GM23248 (cell line): ENCODE measurements around the gene LGALS1. TPM values are rescaled to one million over a fixed set of nuclear protein-coding genes. Genes with fewer than 3 reads are reported as not detected.

ENCODE experiments used
- DNase-seq: peaks from one replicate; pipeline ENCODE4 v3.0.0-alpha.2; 2015
- H2AFZ ChIP-seq: fragments of 200-600 bp; sonication (generic); 2 replicates; pipeline ENCODE4 v1.6.1; 2016; ENCODE audit warnings: antibody characterized with exemption
- H3F3A ChIP-seq: fragments of 200-600 bp; sonication (generic); 2 replicates; pipeline ENCODE4 v1.6.1; 2016; ENCODE audit warnings: mild to moderate bottlenecking, antibody characterized with exemption, mixed run types; ENCODE audit not compliant: insufficient read depth
- H3K27ac ChIP-seq: fragments of 200-600 bp; sonication (generic); 2 replicates; pipeline ENCODE4 v1.5.1; 2016; ENCODE audit warnings: mild to moderate bottlenecking
- H3K27me3 ChIP-seq: fragments of 200-600 bp; sonication (generic); replicated peaks from 2 replicates; pipeline ENCODE4 v1.6.1; 2016; ENCODE audit warnings: mild to moderate bottlenecking; ENCODE audit not compliant: insufficient read depth
- H3K36me3 ChIP-seq: fragments of 200-600 bp; sonication (generic); 2 replicates; pipeline ENCODE4 v1.6.1; 2016; ENCODE audit warnings: low read depth, mild to moderate bottlenecking
- H3K4me1 ChIP-seq: fragments of 200-600 bp; sonication (generic); 2 replicates; pipeline ENCODE4 v1.6.1; 2016; ENCODE audit warnings: mild to moderate bottlenecking; ENCODE audit not compliant: insufficient read depth
- H3K4me2 ChIP-seq: fragments of 200-600 bp; sonication (generic); one replicate; pipeline ENCODE4 v1.6.1; 2016; ENCODE audit warnings: mild to moderate bottlenecking; ENCODE audit not compliant: unreplicated experiment
- H3K4me3 ChIP-seq: fragments of 200-600 bp; sonication (generic); 2 replicates; pipeline ENCODE4 v1.5.1; 2016; ENCODE audit warnings: mild to moderate bottlenecking
- H3K79me2 ChIP-seq: fragments of 200-600 bp; sonication (generic); 2 replicates; pipeline ENCODE4 v1.6.1; 2016; ENCODE audit warnings: mild to moderate bottlenecking; ENCODE audit not compliant: insufficient read depth
- H3K9ac ChIP-seq: fragments of 200-600 bp; sonication (generic); 2 replicates; pipeline ENCODE4 v1.6.1; 2016; ENCODE audit warnings: mild to moderate bottlenecking
- H3K9me2 ChIP-seq: fragments of 200-600 bp; sonication (generic); 2 replicates; pipeline ENCODE4 v1.6.1; 2016; ENCODE audit warnings: mixed run types, mild to moderate bottlenecking, moderate library complexity; ENCODE audit not compliant: insufficient read depth
- H3K9me3 ChIP-seq: fragments of 200-600 bp; sonication (generic); one replicate; pipeline ENCODE4 v1.6.1; 2017; ENCODE audit warnings: low read depth
- H4K20me1 ChIP-seq: fragments of 200-600 bp; sonication (generic); 2 replicates; pipeline ENCODE4 v1.6.0; 2016; ENCODE audit not compliant: insufficient read depth
- EZH2 ChIP-seq: fragments of 200-600 bp; sonication (generic); IDR thresholded peaks from 2 replicates; pipeline ENCODE4 v1.6.1; 2018; ENCODE audit warnings: antibody characterized with exemption, mild to moderate bottlenecking; ENCODE audit not compliant: insufficient read depth, poor library complexity, severe bottlenecking
- EZH2phosphoT487 ChIP-seq: fragments of 200-600 bp; sonication (generic); IDR thresholded peaks from 2 replicates; pipeline ENCODE4 v1.6.1; 2018; ENCODE audit warnings: antibody characterized with exemption, moderate library complexity, mild to moderate bottlenecking, low read depth; ENCODE audit not compliant: insufficient read depth
- WGBS, 2 experiments: methylation state at CpG; one replicate each; pipeline ENCODE4 v1.1.6; 2015 to 2017; ENCODE audit warnings: low lambda C conversion rate in 2 of 2, low coverage in 1 of 2; ENCODE audit errors: missing lambda C conversion rate in 2 of 2; 5-methylcytosine and 5-hydroxymethylcytosine counted together
- in situ Hi-C: fragments of 300-500 bp; cut with MboI; formaldehyde crosslinking; loops from 2 replicates; pipeline ENCODE4 v1.15.0; 2020
- polyA plus RNA-seq: library from polyadenylated mRNA; unstranded; fragments of >200 nt; fragmentation: Nextera tagmentation; extraction: Ambion mirVana; gene quantifications from 2 replicates; pipeline ENCODE4 v1.2.1, GENCODE V29; 2016
- total RNA-seq: library from RNA; depleted of rRNA; stranded (reverse); fragments of >200 nt; shearing (Covaris generic); gene quantifications from 2 replicates; pipeline ENCODE4 v1.2.3, GENCODE V29; 2014

LGALS1 gene
- total and polyA plus RNA-seq, 2 experiments from 2014 or later = 5,290 to 6,984 TPM

GRCh38 chr22:37636949-37637273 lies 38.5 kb upstream of the LGALS1 start:
- no peak for TF ChIP-seq EZH2
- TF ChIP-seq EZH2phosphoT487 = no peak
- 64 to 68% methylated on average over 3 of the region's 3 CpGs for WGBS, 2 experiments
- DNase-seq = no peak
- no peaks in the 10 kb centered on the region for H3K36me3 ChIP-seq
- H2AFZ ChIP-seq = no peak overlapping the region
- peaks cover 22% of the 10 kb centered on the region for H3K4me1 ChIP-seq
- H3K9me3 ChIP-seq = no peaks in the 10 kb centered on the region
- H4K20me1 ChIP-seq = no peaks in the 10 kb centered on the region
- peaks cover 5% of the 10 kb centered on the region; the same call in 1 of the 2 replicates for H3K79me2 ChIP-seq
- no peak overlapping the region for H3K27ac ChIP-seq
- in situ Hi-C loops = no loop called here
- H3K27me3 ChIP-seq = no peaks in the 10 kb centered on the region
- no peak overlapping the region for H3K9ac ChIP-seq
- H3K4me2 ChIP-seq = no peak overlapping the region
- no peaks in the 10 kb centered on the region for H3K9me2 ChIP-seq
- no peak overlapping the region for H3K4me3 ChIP-seq
- peaks cover 6% of the 10 kb centered on the region; the same call in 1 of the 2 replicates for H3F3A ChIP-seq

GRCh38 chr22:37638391-37639069 lies 36.9 kb upstream of the LGALS1 start:
- Histone ChIP-seq H3K36me3 (no peaks in the 10 kb centered on the region), H3K9me2 (no peaks in the 10 kb centered on the region), H4K20me1 (no peaks in the 10 kb centered on the region), H3K9ac (no peak overlapping the region), H3K27ac (no peak overlapping the region), H2AFZ (no peak overlapping the region), H3K9me3 (no peaks in the 10 kb centered on the region), H3K4me1 (peaks cover 15% of the 10 kb centered on the region), H3K4me3 (peak overlapping the region; percentile 73; the same call in 1 of the 2 replicates), H3K79me2 (peaks cover 5% of the 10 kb centered on the region; the same call in 1 of the 2 replicates), H3F3A (peaks cover 6% of the 10 kb centered on the region; the same call in 1 of the 2 replicates), H3K4me2 (no peak overlapping the region), H3K27me3 (no peaks in the 10 kb centered on the region)
- in situ Hi-C loops = no loop called here
- no peak for TF ChIP-seq EZH2
- WGBS, 2 experiments = 63% methylated on average over 11 of the region's 11 CpGs
- DNase-seq = no peak

GRCh38 chr22:37639070-37639760 lies 36.2 kb upstream of the LGALS1 start, which contains the start of gene SH3BP1:
SH3BP1 (plus strand) TSS chr22:37639669; CDS start chr22:37639788, 119 bp downstream.
- Histone ChIP-seq H3F3A (peaks cover 6% of the 10 kb centered on the region; the same call in 1 of the 2 replicates), H3K4me2 (peak within 1 kb of the TSS; percentile 85), H3K36me3 (no peaks in the 10 kb centered on the region), H4K20me1 (no peaks in the 10 kb centered on the region), H3K9me3 (no peaks in the 10 kb centered on the region), H2AFZ (peak within 1 kb of the TSS; percentile 83), H3K4me3 (peak within 1 kb of the TSS; percentile 73), H3K79me2 (peaks cover 5% of the 10 kb centered on the region; the same call in 1 of the 2 replicates), H3K27me3 (no peaks in the 10 kb centered on the region), H3K27ac (no peak within 1 kb of the TSS), H3K9ac (peak within 1 kb of the TSS; percentile 74), H3K4me1 (peaks cover 8% of the 10 kb centered on the region), H3K9me2 (no peaks in the 10 kb centered on the region)
- TF ChIP-seq EZH2 = no peak
- 12 to 27% methylated on average over 20 to 57 of the region's 57 CpGs for WGBS, 2 experiments
- in situ Hi-C loops = no loop called here
- DNase-seq = peak; percentile 70

- Histone ChIP-seq H3F3A (peaks cover under 1% of the 10 kb centered on the region; the same call in 1 of the 2 replicates), H4K20me1 (no peaks in the 10 kb centered on the region), H3K36me3 (no peaks in the 10 kb centered on the region), H3K79me2 (peaks cover 5% of the 10 kb centered on the region; the same call in 1 of the 2 replicates), H3K9ac (peak overlapping the region; percentile 74), H3K9me3 (no peaks in the 10 kb centered on the region), H2AFZ (peak overlapping the region; percentile 83), H3K4me3 (peak overlapping the region; percentile 73), H3K4me1 (peaks cover under 1% of the 10 kb centered on the region; the same call in 1 of the 2 replicates), H3K4me2 (peak overlapping the region; percentile 85), H3K9me2 (no peaks in the 10 kb centered on the region), H3K27ac (no peak overlapping the region), H3K27me3 (no peaks in the 10 kb centered on the region)
- TF ChIP-seq EZH2phosphoT487 (no peak), EZH2 (no peak)
- 5 to 8% methylated on average over 17 to 27 of the region's 27 CpGs for WGBS, 2 experiments
- in situ Hi-C loops = no loop called here
- peak; percentile 32 for DNase-seq
Observed at GRCh38 chr22:37639771-37640590, 35.5 kb upstream of the LGALS1 start.
